Thyroid gland (tissue), 4 donors: ENCODE results near the gene NOP14. TPM values are rescaled to one million over a fixed set of nuclear protein-coding genes. Genes with fewer than 3 reads are reported as not detected.

ENCODE experiments used
- DNase-seq, 2 donors: peaks; one replicate each; pipeline ENCODE4 v3.0.0-alpha.2; 2019
- H3K27ac ChIP-seq, 3 donors: fragments of 200-600 bp; sonication (generic); 1 replicate in 2 of 3; 2 replicates in 1 of 3; pipeline ENCODE4 v1.5.1; 2016 to 2019; ENCODE audit warnings: mild to moderate bottlenecking in 1 of 3, moderate library complexity in 1 of 3
- H3K27me3 ChIP-seq: fragments of 200-600 bp; sonication (generic); one replicate; pipeline ENCODE4 v1.5.1; 2019
- H3K36me3 ChIP-seq, 2 donors: fragments of 200-600 bp; sonication (generic); one replicate each; pipeline ENCODE4 v1.5.1; 2016 to 2019
- H3K4me1 ChIP-seq, 2 donors: fragments of 200-600 bp; sonication (generic); one replicate each; pipeline ENCODE4 v1.5.1; 2017 to 2019
- H3K4me3 ChIP-seq, 3 donors: fragments of 200-600 bp; sonication (generic); replicated peaks in 1 of 3; 1 replicate in 2 of 3; 2 replicates in 1 of 3; pipeline ENCODE4 v1.5.1; 2016; ENCODE audit warnings: mild to moderate bottlenecking in 1 of 3
- H3K9me3 ChIP-seq: fragments of 200-600 bp; sonication (generic); one replicate; pipeline ENCODE4 v1.5.1; 2017
- POLR2A ChIP-seq, 2 donors: fragments of 450-650 bp; IDR thresholded peaks; one replicate each; pipeline ENCODE4 v1.6.1; 2017; ENCODE audit warnings: antibody characterized with exemption in 2 of 2, mild to moderate bottlenecking in 2 of 2, moderate library complexity in 1 of 2
- WGBS, 2 donors: methylation state at CpG; one replicate each; pipeline ENCODE4 v1.1.5; 2017; 5-methylcytosine and 5-hydroxymethylcytosine counted together
- intact Hi-C: fragments of 100-400 bp; cut with DNase I; formaldehyde crosslinking; loops from one replicate; pipeline ENCODE4 v1.15.1; 2023
- total RNA-seq, 4 donors: library from RNA; depleted of rRNA; stranded (reverse); fragments of >200 nt; gene quantifications; one replicate each; pipeline ENCODE4 v1.2.3, GENCODE V29; 2016
- TF ChIP-seq, protein P1 (sequence below), 6 experiments: fragments of 200-600 bp in 3 of 6; fragments of 450-650 bp in 3 of 6; sonication (generic) in 3 of 6; IDR thresholded peaks; one replicate each; pipeline ENCODE4 v1.5.1; 2016 to 2019; ENCODE audit warnings: antibody characterized with exemption in 6 of 6, mild to moderate bottlenecking in 2 of 6, inconsistent platforms in 1 of 6, moderate library complexity in 1 of 6

NOP14 gene
- total RNA-seq, 4 donors from 2014 or later: 18.4 to 24.8 (median 19.3) TPM

DNA sequence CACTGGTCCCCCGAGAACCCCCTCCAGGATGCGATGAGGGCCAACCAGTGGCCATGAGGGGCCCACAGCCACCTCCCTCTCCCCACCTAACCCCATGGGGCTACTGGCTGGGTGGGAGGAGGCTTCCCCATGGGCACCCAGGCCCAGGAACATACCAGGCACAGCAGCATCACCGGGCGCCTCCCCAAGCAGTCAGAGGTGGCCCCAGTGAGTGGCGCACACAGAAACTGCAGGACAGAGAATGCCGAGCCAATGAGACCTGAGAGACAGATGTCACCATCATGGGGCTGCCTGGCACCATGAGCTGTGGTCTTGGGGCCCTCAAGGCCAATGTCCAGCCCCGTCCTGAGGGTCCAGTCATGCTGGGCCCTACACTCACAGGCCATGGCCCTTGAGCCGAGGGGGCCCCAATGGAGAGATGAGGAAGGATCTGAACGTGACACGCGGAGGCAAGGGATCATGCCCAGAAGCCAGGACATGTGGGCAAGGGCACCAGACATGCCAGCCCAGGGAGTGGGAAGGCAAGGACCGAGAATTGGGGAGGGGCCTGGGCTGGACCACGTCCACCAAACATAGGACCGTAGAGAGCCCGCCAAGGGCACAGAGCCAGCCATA is 30.1 kb downstream of the NOP14 start:
- Histone ChIP-seq H3K27ac (peak overlapping the region; percentile 65 to 97 (median 88)), H3K9me3 (no peaks in the 10 kb centered on the region), H3K27me3 (no peaks in the 10 kb centered on the region), H3K4me3 (no peak overlapping the region), H3K36me3 (peaks cover 7 to 18% of the 10 kb centered on the region in 2 donors), H3K4me1 (peaks cover 55 to 57% of the 10 kb centered on the region in 2 donors)
- TF ChIP-seq, protein P1, sequence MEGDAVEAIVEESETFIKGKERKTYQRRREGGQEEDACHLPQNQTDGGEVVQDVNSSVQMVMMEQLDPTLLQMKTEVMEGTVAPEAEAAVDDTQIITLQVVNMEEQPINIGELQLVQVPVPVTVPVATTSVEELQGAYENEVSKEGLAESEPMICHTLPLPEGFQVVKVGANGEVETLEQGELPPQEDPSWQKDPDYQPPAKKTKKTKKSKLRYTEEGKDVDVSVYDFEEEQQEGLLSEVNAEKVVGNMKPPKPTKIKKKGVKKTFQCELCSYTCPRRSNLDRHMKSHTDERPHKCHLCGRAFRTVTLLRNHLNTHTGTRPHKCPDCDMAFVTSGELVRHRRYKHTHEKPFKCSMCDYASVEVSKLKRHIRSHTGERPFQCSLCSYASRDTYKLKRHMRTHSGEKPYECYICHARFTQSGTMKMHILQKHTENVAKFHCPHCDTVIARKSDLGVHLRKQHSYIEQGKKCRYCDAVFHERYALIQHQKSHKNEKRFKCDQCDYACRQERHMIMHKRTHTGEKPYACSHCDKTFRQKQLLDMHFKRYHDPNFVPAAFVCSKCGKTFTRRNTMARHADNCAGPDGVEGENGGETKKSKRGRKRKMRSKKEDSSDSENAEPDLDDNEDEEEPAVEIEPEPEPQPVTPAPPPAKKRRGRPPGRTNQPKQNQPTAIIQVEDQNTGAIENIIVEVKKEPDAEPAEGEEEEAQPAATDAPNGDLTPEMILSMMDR (IDR thresholded peaks at IDR 0.05): no peak
- TF ChIP-seq POLR2A (IDR thresholded peaks at IDR 0.05): no peak
- no peak for DNase-seq
- WGBS, 2 donors: 65 to 79% methylated on average over 6 to 13 of the region's 15 CpGs
- intact Hi-C loops: loop anchor here (5.0 kb wide), 2 partner anchors 91 to 171 kb away; partner anchors contain the start of gene ADD1

DNA sequence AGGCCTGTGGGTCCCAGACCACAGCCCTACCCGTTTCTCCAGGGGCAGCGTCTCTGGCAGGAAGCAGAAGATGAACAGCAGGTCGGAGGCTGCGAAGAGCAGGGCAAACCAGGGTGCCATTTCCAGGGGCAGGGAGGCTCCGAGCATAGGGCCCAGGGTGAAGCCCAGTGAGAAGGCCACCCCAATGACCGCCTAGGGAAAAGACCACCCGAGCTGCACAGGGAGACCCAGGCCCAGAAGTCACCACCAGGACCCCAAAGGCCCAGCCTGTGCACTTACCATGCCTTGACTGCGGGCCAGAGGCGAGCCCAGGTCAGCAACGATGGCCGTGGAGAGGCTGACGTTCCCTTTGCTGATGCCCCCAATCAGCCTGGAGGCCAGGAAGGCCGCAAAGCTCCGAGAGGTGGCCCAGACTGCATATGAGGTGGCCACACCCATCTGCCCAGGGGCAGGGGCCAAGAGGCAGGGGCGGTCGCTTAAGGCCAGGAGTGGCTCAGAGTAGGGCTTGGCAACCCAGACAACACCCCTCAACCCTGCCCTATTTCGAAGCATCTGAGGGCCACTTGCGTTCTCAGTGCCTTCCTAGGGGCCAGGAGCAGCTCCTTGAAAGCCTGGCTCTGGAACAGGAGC is 30.8 kb downstream of the NOP14 start:
- DNase-seq: no peak
- intact Hi-C loops: loop anchor here (5.0 kb wide), 2 partner anchors 90 to 170 kb away; partner anchors contain the start of gene ADD1
- Histone ChIP-seq H3K27ac (peak overlapping the region; percentile 65 to 97 (median 88)), H3K9me3 (no peaks in the 10 kb centered on the region), H3K4me3 (no peak overlapping the region), H3K27me3 (no peaks in the 10 kb centered on the region), H3K4me1 (peaks cover 55 to 57% of the 10 kb centered on the region in 2 donors), H3K36me3 (peaks cover 7 to 16% of the 10 kb centered on the region in 2 donors)
- 87 to 91% methylated on average over 6 to 12 of the region's 18 CpGs for WGBS, 2 donors
- TF ChIP-seq POLR2A (IDR thresholded peaks at IDR 0.05): no peak
- TF ChIP-seq, protein P1 (IDR thresholded peaks at IDR 0.05): no peak

DNA sequence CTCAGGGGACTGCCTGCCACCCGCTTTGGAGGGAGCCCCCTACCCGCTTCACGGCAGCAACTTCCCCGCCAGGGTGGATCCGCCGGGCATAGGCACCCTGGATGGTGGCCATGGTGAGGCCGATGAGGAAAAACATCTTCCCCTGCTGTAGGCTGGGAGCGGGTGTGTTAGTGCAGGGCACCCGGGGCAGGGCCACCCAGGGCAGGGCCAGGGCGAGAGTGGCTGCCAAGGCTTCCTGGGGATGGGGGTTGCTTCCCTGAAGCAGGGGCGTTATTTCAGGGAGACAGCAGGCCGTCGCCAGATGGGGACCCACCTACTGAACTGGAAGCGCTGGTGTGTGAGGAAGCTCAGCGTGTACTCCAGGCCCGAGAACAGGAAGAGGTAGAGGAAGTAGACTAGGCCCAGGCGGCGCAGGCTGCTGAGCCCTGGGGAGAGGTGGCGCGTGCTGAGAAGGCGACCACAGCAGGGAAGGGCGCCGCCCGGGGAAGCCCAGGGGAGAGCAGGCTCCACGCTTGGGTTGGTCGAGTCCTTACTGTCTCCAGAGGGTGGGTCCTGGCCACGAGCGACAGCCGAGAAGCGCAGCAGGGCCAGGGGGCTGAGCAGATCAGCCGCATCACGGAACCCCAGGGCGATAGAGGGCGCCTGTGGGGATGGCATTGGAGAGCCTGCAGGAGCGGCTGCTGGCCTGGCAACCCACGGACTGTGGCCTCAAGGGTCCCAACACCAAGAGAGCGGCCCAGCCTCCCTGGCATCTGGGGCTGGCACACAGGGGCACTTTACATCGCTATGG is 31.5 kb downstream of the NOP14 start:
- Histone ChIP-seq H3K36me3 (peaks cover 14 to 23% of the 10 kb centered on the region in 2 donors), H3K27me3 (no peaks in the 10 kb centered on the region), H3K9me3 (no peaks in the 10 kb centered on the region), H3K4me3 (no peak overlapping the region), H3K4me1 (peaks cover 55 to 57% of the 10 kb centered on the region in 2 donors), H3K27ac (peak overlapping the region; percentile 86 to 97 (median 88))
- intact Hi-C loops: loop anchor here (5.0 kb wide), 2 partner anchors 89 to 169 kb away; partner anchors contain the start of gene ADD1
- DNase-seq: peak in 1 of 2 donors; percentile 37
- WGBS, 2 donors: 84 to 93% methylated on average over 30 to 33 of the region's 38 CpGs
- TF ChIP-seq POLR2A (IDR thresholded peaks at IDR 0.05): no peak
- TF ChIP-seq, protein P1 (IDR thresholded peaks at IDR 0.05): no peak

DNA sequence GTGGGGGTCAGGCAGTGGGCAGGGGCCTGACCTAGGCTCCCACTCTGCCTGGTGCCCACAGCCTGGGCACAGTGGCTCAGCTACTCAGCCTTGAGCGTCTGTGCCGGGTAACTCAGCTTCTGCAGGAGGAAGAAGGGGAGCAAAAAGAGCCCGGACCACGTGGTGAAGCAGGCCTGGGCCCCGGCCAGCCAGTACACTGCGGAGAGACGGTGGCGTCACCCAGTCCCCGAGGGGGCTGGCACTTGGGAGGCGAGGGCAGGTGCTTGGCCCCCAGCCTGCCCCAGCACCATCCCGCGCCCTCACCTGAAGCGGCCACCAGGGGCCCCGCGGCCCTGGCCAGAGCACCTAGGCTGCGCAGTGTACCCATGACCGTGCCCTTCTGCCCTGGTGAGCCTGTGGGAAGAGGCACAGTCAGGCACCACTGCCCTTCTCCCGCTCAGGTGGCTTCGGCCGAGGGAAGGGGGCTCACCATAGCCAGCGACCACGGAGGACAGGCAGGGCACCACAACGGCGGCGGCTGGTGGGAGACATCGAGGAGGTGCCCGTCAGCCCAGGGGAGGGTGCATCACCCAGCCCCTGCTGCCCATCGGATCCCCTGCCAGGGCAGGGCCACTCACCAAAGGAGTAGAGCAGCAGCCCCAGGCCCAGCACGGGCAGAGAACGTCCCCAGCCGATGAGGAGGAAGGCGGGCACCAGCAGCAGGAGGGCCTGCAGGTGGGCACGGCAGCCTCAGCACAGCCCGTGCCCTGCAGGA is 32.3 kb downstream of the NOP14 start:
- peaks cover 22 to 31% of the 10 kb centered on the region in 2 donors for H3K36me3 ChIP-seq
- intact Hi-C loops: loop anchor here (5.0 kb wide), 2 partner anchors 89 to 169 kb away; partner anchors contain the start of gene ADD1
- TF ChIP-seq, protein P1 (IDR thresholded peaks at IDR 0.05): peak in 5 of 6 experiments; percentile 16 to 63 (median 55)
- peak in 1 of 2 donors; percentile 58 for TF ChIP-seq POLR2A (IDR thresholded peaks at IDR 0.05)
- H3K27me3 ChIP-seq: no peaks in the 10 kb centered on the region
- peaks cover 51 to 52% of the 10 kb centered on the region in 2 donors for H3K4me1 ChIP-seq
- no peaks in the 10 kb centered on the region for H3K9me3 ChIP-seq
- no peak overlapping the region for H3K4me3 ChIP-seq
- H3K27ac ChIP-seq: peak overlapping the region; percentile 86 to 97 (median 88)
- WGBS, 2 donors: 55% methylated on average over 14 of the region's 34 CpGs; no CpG with 5 or more reads in 1 of the 2 donors
- DNase-seq: peak; percentile 93
